B cell (primary cell): Measurements from ENCODE around the gene PIP4K2C. TPM values are rescaled to one million over a fixed set of nuclear protein-coding genes. Genes with fewer than 3 reads are reported as not detected.

ENCODE experiments used
- ATAC-seq: fragments of 200-7000 bp; cut with Tn5 transposase; one replicate; pipeline ENCODE4 v1.10.0; 2021; ENCODE audit warnings: low read depth, mild to moderate bottlenecking, moderate number of reproducible peaks, moderate library complexity
- CTCF ChIA-PET: fragments of 350-600 bp; sonication (Branson Sonifier 250); formaldehyde crosslinking; loops from one replicate; lab custom pipeline; 2021; ENCODE audit warnings: antibody characterized with exemption, inconsistent platforms; lab: Charles Lee
- POLR2A ChIA-PET: fragments of 350-600 bp; sonication (Branson Sonifier 250); formaldehyde crosslinking; loops from one replicate; lab custom pipeline; 2021; ENCODE audit warnings: antibody characterized with exemption; lab: Charles Lee
- DNase-seq: peaks from one replicate; pipeline ENCODE4 v3.0.0; 2013
- H2AFZ ChIP-seq: 2 replicates; pipeline ENCODE4 v1.6.1; 2012; ENCODE audit warnings: mild to moderate bottlenecking, low read depth, low read length; ENCODE audit not compliant: insufficient read depth, poor library complexity, severe bottlenecking
- H3K27ac ChIP-seq, 2 donors: 1 replicate in 1 of 2; 2 replicates in 1 of 2; pipeline ENCODE4 v1.5.1; 2012 to 2013; ENCODE audit warnings: low read length in 2 of 2, mild to moderate bottlenecking in 2 of 2, moderate library complexity in 1 of 2
- H3K27me3 ChIP-seq, 4 experiments: fragments of 200-600 bp in 1 of 4; sonication (generic) in 1 of 4; replicated peaks in 1 of 4; 1 replicate in 2 of 4; 2 replicates in 2 of 4; pipeline versions ENCODE4 v1.6.1 to v1.7.0; 2013 to 2016; ENCODE audit warnings: low read length in 3 of 4, mild to moderate bottlenecking in 2 of 4, mixed read lengths in 1 of 4, moderate library complexity in 1 of 4; ENCODE audit not compliant: insufficient read depth in 4 of 4, control insufficient read depth in 3 of 4; ENCODE audit errors: control extremely low read depth in 1 of 4
- H3K36me3 ChIP-seq, 2 experiments: replicated peaks in 1 of 2; 1 replicate in 1 of 2; 2 replicates in 1 of 2; pipeline versions ENCODE4 v1.6.1 to v1.7.1; 2013; ENCODE audit warnings: low read length in 1 of 2; ENCODE audit not compliant: insufficient read depth in 2 of 2, control insufficient read depth in 1 of 2; ENCODE audit errors: control extremely low read depth in 1 of 2, extremely low read depth in 1 of 2
- H3K4me1 ChIP-seq, 2 donors: fragments of 200-600 bp in 1 of 2; sonication (generic) in 1 of 2; 1 replicate in 1 of 2; 2 replicates in 1 of 2; pipeline versions ENCODE4 v1.5.1 to v1.6.1; 2013 to 2017; ENCODE audit warnings: low read length in 2 of 2; ENCODE audit not compliant: control insufficient read depth in 2 of 2, insufficient read depth in 2 of 2
- H3K4me2 ChIP-seq: replicated peaks from 2 replicates; pipeline ENCODE3; 2012; ENCODE audit warnings: mild to moderate bottlenecking, low read depth, low read length; ENCODE audit not compliant: poor library complexity, severe bottlenecking
- H3K4me3 ChIP-seq, 5 experiments: fragments of 200-600 bp in 1 of 5; sonication (generic) in 1 of 5; 1 replicate in 3 of 5; 2 replicates in 2 of 5; pipeline versions ENCODE4 v1.5.1 to v1.7.0; 2011 to 2016; ENCODE audit warnings: low read length in 4 of 5, mild to moderate bottlenecking in 4 of 5, low read depth in 2 of 5, control low read depth in 1 of 5, moderate library complexity in 1 of 5; ENCODE audit not compliant: insufficient read depth in 1 of 5; ENCODE audit errors: control extremely low read depth in 1 of 5, extremely low read depth in 1 of 5
- H3K79me2 ChIP-seq: fragments of 200-600 bp; sonication (generic); one replicate; pipeline ENCODE4 v1.6.0; 2016; ENCODE audit warnings: low read length; ENCODE audit not compliant: control insufficient read depth, insufficient read depth
- H3K9ac ChIP-seq: fragments of 200-600 bp; sonication (generic); 2 replicates; pipeline ENCODE4 v1.6.1; 2017; ENCODE audit warnings: mild to moderate bottlenecking, low read length, moderate library complexity
- H3K9me3 ChIP-seq, 3 donors: one replicate each; pipeline versions ENCODE4 v1.6.1 to v1.7.1; 2013; ENCODE audit warnings: low read length in 2 of 3; ENCODE audit not compliant: control insufficient read depth in 2 of 3, insufficient read depth in 1 of 3; ENCODE audit errors: control extremely low read depth in 1 of 3
- H4K20me1 ChIP-seq: 2 replicates; pipeline ENCODE4 v1.6.0; 2012; ENCODE audit warnings: mild to moderate bottlenecking, low read length; ENCODE audit not compliant: insufficient read depth, control insufficient read depth, poor library complexity, severe bottlenecking
- H3K27ac Mint-ChIP-seq: one replicate; pipeline ENCODE4 v1.8.0; 2021; ENCODE audit warnings: mixed read lengths
- H3K27me3 Mint-ChIP-seq: one replicate; pipeline ENCODE4 v1.8.0; 2021; ENCODE audit warnings: mixed read lengths
- H3K4me1 Mint-ChIP-seq: one replicate; pipeline ENCODE4 v1.8.0; 2021; ENCODE audit warnings: mixed read lengths
- H3K4me3 Mint-ChIP-seq: one replicate; pipeline ENCODE4 v1.8.0; 2021; ENCODE audit warnings: mixed read lengths
- H3K9me3 Mint-ChIP-seq: one replicate; pipeline ENCODE4 v1.8.0; 2022; ENCODE audit warnings: mixed read lengths; ENCODE audit not compliant: insufficient read depth
- CTCF ChIP-seq: fragments of 200-600 bp; IDR thresholded peaks from one replicate; pipeline ENCODE4 v1.8.0; 2022; ENCODE audit warnings: antibody characterized with exemption, mild to moderate bottlenecking
- EZH2 ChIP-seq: IDR thresholded peaks from 2 replicates; pipeline ENCODE4 v1.6.1; 2012; ENCODE audit warnings: borderline replicate concordance, low read depth, mild to moderate bottlenecking, moderate library complexity, low read length; ENCODE audit not compliant: insufficient read depth, poor library complexity, severe bottlenecking
- WGBS: methylation state at CpG from one replicate; pipeline ENCODE4 v1.1.5; 2013; ENCODE audit warnings: missing lambda C conversion rate; ENCODE audit not compliant: insufficient coverage; 5-methylcytosine and 5-hydroxymethylcytosine counted together
- intact Hi-C: fragments of 100-400 bp; cut with micrococcal nuclease; formaldehyde crosslinking; loops from one replicate; pipeline ENCODE4 v1.10.0; 2022
- polyA plus RNA-seq: library from polyadenylated mRNA; depleted of rRNA; stranded (reverse); fragments of >200 nt; gene quantifications from 2 replicates; pipeline ENCODE4 v1.2.3, GENCODE V29; 2012
- total RNA-seq, 2 donors: library from RNA; stranded (reverse); fragments of 120-200 nt in 1 of 2; gene quantifications; 1 replicate in 1 of 2; 2 replicates in 1 of 2; pipeline versions ENCODE4 v1.2.3 to v1.2.4, GENCODE V29; 2013 to 2022

Gene PIP4K2C
- total and polyA plus RNA-seq, 2 donors (not counting 1 experiment from before 2014, with no cell fraction given), result 20.1 to 21.3 TPM

- no CpG with 5 or more reads among the region's 2 CpGs for WGBS
Observed at GRCh38 chr12:57584050-57584449, 6.9 kb upstream of the PIP4K2C start.

GRCh38 chr12:57584690-57585089 is 6.3 kb upstream of the PIP4K2C start:
- ATAC-seq, result no peak
- no peak overlapping the region for H3K27ac Mint-ChIP-seq

More at GRCh38 chr12:57584050-57584449, 6.9 kb upstream of the PIP4K2C start:
- H3K27ac ChIP-seq, result no peak overlapping the region
- peaks cover 2% of the 10 kb centered on the region for H3K4me1 Mint-ChIP-seq
- no peak overlapping the region for H3K4me3 Mint-ChIP-seq
- no peak overlapping the region for H3K27ac Mint-ChIP-seq
- ATAC-seq, result no peak
- no peaks in the 10 kb centered on the region for H3K9me3 Mint-ChIP-seq
- ChIA-PET POLR2A (no interaction called here), CTCF (interaction anchor here (0.9 to 7.2 kb wide), 23 partner anchors 9 to 320 kb away, joined by 3 to 122 read pairs (median 7); partner anchors contain the start of genes ARHGEF25, B4GALNT1, OS9 and PIP4K2C)
- no peaks in the 10 kb centered on the region for H3K79me2 ChIP-seq
- H2AFZ ChIP-seq, result no peak overlapping the region
- no peak overlapping the region for H3K9ac ChIP-seq
- TF ChIP-seq CTCF (no peak), EZH2 (no peak)
- H3K9me3 ChIP-seq, result no peaks in the 10 kb centered on the region
- no peaks in the 10 kb centered on the region for H4K20me1 ChIP-seq
- no peak overlapping the region for H3K4me3 ChIP-seq
- H3K36me3 ChIP-seq, result no peaks in the 10 kb centered on the region
- DNase-seq, result no peak
- intact Hi-C loops, result no loop called here
- peaks cover 0 to 3% of the 10 kb centered on the region in 2 donors for H3K4me1 ChIP-seq
- no peak overlapping the region for H3K4me2 ChIP-seq
- H3K27me3 Mint-ChIP-seq, result peaks cover 10% of the 10 kb centered on the region
- peaks cover 0 to 53% (median 11%) of the 10 kb centered on the region in 4 experiments for H3K27me3 ChIP-seq

More at GRCh38 chr12:57584690-57585089, 6.3 kb upstream of the PIP4K2C start:
- CTCF ChIA-PET, result interaction anchor here (0.7 to 7.2 kb wide), 15 partner anchors 8 to 319 kb away, joined by 3 to 122 read pairs (median 17); partner anchors contain the start of genes ARHGEF25, B4GALNT1 and PIP4K2C
- H3K9me3 Mint-ChIP-seq, result no peaks in the 10 kb centered on the region
- H4K20me1 ChIP-seq, result no peaks in the 10 kb centered on the region
- intact Hi-C loops, result no loop called here
- no peak overlapping the region for H3K4me3 ChIP-seq
- H3K4me3 Mint-ChIP-seq, result no peak overlapping the region
- H3K79me2 ChIP-seq, result no peaks in the 10 kb centered on the region
- H3K27me3 Mint-ChIP-seq, result peaks cover 10% of the 10 kb centered on the region
- H3K36me3 ChIP-seq, result no peaks in the 10 kb centered on the region
- POLR2A ChIA-PET, result no interaction called here
- H3K27me3 ChIP-seq, result peaks cover 0 to 53% (median 12%) of the 10 kb centered on the region in 4 experiments
- TF ChIP-seq CTCF (no peak), EZH2 (no peak)
- H3K4me1 Mint-ChIP-seq, result peaks cover 2% of the 10 kb centered on the region
- no peak overlapping the region for H3K9ac ChIP-seq
- peaks cover 0 to 3% of the 10 kb centered on the region in 2 donors for H3K4me1 ChIP-seq
- H3K9me3 ChIP-seq, result no peaks in the 10 kb centered on the region
- no peak for DNase-seq
- H3K4me2 ChIP-seq, result no peak overlapping the region
- H3K27ac ChIP-seq, result no peak overlapping the region
- H2AFZ ChIP-seq, result no peak overlapping the region
